GM21737 (cell line): ENCODE results near the gene SGO2.
"Not testable (repeated sequence)": the region's sequence is repeated elsewhere in the genome, so short reads cannot be mapped to it uniquely, and the experiment has no call there.

Experiments used
- ATAC-seq: cut with Tn5 transposase; IDR thresholded peaks from one replicate; pipeline ENCODE4 v1.9.1; 2021; ENCODE audit warnings: mild to moderate bottlenecking, moderate library complexity; ENCODE audit not compliant: unreplicated experiment

Gene SGO2

GRCh38 chr2:200617156-200618053 lies 91.4 kb downstream of the SGO2 start:
- no peak for ATAC-seq

DNA sequence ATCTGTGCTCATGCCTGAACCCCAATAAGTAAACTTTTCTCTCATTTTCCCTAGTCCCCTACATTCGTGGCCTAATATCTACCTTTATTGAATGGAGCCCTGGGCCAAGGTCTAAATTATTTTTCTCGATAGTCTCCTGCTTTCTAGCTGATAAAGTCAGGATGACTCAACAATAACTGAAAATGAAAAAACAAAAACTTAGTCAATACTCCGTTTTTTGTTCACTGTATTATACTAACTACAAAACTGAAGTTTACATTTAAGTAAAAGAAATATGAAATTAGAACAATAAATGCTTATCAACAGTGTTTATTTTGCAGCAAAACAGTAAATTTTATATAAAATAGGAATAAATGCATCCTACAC lies 92.0 kb downstream of the SGO2 start:
- no peak for ATAC-seq

GRCh38 chr2:200618590-200619021 lies 92.6 kb downstream of the SGO2 start:
- ATAC-seq, result no peak

DNA sequence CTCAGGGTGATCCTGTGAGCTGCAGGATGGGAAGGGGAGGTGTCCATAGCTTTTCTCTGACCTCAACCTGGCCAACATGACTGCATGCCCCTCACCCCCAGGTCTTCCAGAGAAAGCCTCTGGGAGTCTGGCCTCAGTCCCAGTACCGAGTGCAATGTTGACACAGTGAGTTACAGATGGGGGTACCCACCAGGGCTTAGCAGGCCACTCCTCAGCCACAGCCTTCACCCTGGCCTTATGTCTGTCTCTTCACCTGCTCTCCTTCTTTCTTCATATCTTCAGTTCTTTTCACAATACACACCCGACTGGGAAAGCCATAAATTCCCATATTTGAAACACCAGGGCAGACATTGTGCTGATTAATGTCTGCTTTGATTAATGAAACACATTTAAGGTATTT lies 93.3 kb downstream of the SGO2 start:
- no peak for ATAC-seq

DNA sequence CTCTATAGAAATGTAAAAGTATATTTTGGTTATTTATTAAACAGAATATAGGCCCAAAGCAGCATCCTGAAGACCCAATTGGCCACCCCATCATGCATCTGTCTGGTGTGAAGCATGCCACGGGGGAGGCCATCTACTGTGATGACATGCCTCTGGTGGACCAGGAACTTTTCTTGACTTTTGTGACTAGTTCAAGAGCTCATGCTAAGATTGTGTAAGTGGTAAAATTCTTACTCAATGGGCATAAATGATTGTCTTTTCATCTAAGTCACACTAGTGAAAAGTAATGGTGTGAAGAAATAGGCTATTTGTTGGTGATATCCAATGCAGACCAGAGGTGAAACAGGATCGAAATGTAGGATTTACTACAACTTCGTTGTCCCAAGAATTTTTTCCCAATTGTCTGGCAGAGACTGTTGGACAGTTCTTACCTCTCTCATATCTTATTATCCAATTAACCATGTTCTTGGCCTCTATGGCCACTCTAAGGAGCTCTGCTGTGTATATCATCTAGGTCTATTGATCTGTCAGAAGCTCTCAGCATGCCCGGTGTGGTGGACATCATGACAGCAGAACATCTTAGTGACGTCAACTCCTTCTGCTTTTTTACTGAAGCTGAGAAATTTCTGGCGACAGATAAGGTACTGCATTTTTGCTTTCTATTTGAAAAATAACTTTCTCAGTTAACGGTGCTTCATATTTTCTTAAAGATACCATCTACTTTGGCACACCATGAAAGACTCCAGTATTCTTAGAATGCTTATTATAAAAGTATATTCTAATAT lies 94.8 kb downstream of the SGO2 start:
- ATAC-seq, result no peak

DNA sequence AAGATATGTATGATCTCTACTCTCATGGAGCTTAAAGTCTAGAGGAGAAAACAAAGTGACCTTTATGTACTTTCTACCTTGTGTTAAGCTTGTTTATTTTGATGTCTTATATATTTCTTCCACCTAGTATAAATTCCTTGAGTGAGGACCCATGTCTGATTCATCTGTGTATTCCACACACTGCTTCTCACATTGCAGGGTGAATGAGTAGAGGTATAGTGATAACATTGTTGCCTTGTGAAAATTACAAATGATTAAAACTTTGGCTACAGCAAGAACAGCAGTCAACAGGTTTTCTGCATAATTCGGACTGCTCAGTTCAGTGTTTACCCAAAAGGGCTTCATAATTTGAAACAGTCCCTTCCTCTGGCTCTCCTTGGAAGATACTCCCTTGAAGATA lies 96.1 kb downstream of the SGO2 start:
- no peak for ATAC-seq

GRCh38 chr2:200624026-200624425 lies 98.0 kb downstream of the SGO2 start:
- ATAC-seq, result no peak

DNA sequence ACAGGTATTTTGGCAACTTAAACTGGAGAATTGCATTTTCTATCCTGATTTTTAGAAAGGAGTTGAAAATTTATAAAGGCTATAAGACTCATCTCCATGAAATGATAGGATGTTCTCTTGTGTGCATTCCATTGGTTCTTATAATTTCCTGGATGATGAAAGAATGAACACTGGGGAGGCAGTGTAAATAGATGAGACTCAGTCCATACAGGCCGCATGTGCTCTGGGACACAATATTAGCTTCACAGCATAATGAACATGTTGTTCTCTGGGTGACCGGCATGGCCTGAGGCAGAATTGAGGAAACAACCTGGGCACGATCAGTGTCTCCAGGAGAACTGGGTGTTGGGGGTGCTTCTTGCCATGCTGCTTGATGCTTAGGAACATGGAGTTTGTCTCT lies 98.7 kb downstream of the SGO2 start:
- no peak for ATAC-seq

DNA sequence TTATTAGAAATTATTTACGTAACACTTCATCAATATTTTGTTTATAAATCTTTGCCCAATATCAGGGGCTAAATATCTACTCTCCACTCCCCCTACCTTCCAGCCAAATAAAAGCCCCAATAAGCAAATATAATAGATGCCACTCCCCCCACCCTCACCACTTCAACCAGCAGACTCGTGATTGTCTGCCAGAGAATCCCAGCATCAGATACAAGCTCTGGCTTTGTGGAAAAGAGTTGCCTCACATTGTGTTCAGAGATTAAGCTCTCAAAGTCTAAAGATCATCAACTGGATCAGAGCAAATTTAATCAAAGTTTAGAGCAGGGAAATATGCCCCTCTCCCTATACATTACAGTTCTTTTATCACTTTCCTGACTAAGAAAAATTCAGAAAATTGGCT lies 99.3 kb downstream of the SGO2 start:
- ATAC-seq, result no peak

- ATAC-seq, result no peak
These were observed 100.0 kb downstream of the SGO2 start for GRCh38 chr2:200625958-200626363.

- ATAC-seq, result no peak
These were observed 101.2 kb downstream of the SGO2 start for GRCh38 chr2:200627110-200627770.

DNA sequence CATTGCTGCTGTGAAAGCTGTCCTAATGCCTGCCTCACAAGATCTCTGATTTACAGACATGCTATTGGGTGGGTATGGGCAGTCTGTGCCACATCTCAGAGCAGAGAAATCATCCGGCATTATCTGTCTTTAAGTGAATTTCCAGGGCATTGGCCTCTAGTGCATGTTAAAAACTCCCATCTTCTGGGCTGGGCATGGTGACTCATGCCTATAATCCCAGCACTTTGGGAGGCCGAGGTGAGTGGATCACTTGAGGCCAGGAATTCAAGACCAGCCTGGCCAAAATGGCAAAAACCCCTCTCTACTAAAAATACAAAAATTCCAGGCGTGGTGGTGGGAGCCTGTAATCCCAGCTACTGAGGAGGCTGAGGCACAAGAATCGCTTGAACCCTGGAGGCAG lies 102.5 kb downstream of the SGO2 start:
- ATAC-seq, result not testable (repeated sequence)

GRCh38 chr2:200631287-200631686 lies 105.3 kb downstream of the SGO2 start:
- ATAC-seq, result no peak
